Measurements from ENCODE around the gene ZNF792. TPM values are rescaled to one million over a fixed set of nuclear protein-coding genes. Genes with fewer than 3 reads are reported as not detected.

Gene ZNF792
- total and polyA plus RNA-seq, 2 of the 4 experiments (the other 2 are of a cell fraction): 1.5 to 4.8 TPM

- WGBS, 2 experiments (ENCODE audit: extremely low coverage in 2 of 2, insufficient read length in 1 of 2): 88% methylated on average over 1 of the region's 3 CpGs; no CpG with 5 or more reads in 1 of the 2 experiments
- no peak overlapping the region for H2BK5ac ChIP-seq (ENCODE audit: low read depth, low read length, poor library complexity, severe bottlenecking)
- no peaks in the 10 kb centered on the region for H3K36me3 ChIP-seq (ENCODE audit: control insufficient read depth, insufficient read depth, low read length)
- intact Hi-C loops (cut with micrococcal nuclease) (no loop called here), dilution Hi-C loops (cut with HindIII; ENCODE audit: low sequenced_read_pairs, unreplicated experiment) (no loop called here), in situ Hi-C loops (cut with MboI; ENCODE audit: low sequenced_read_pairs) (no loop called here)
- no peaks in the 10 kb centered on the region for H4K20me1 ChIP-seq (ENCODE audit: insufficient read depth, low read length)
- ATAC-seq (ENCODE audit: low read depth) (no peak), DNase-seq (no peak)
- H2AFZ ChIP-seq (replicated peaks; ENCODE audit: low read length, poor library complexity): no peak overlapping the region
- no peak overlapping the region for H2BK15ac ChIP-seq (ENCODE audit: low read depth, low read length)
- no peak overlapping the region for H3K27ac ChIP-seq (ENCODE audit: insufficient read depth, low read length)
- no peak overlapping the region for H2AK5ac ChIP-seq (ENCODE audit: low read depth, low read length)
- no peak overlapping the region for H3K23ac ChIP-seq (ENCODE audit: low read depth, low read length)
- TF ChIP-seq SMC3 (IDR thresholded peaks at IDR 0.05; ENCODE audit: low read depth, low read length) (no peak), MAZ (IDR thresholded peaks at IDR 0.05; ENCODE audit: borderline replicate concordance, low read depth, low read length) (no peak), RCOR1 (IDR thresholded peaks at IDR 0.05; ENCODE audit: insufficient replicate concordance, low read length) (no peak), FOS (IDR thresholded peaks at IDR 0.05; ENCODE audit: low read depth, low read length) (no peak), ELK1 (IDR thresholded peaks at IDR 0.05; ENCODE audit: borderline replicate concordance, low read depth, low read length) (no peak), MXI1 (IDR thresholded peaks at IDR 0.05; ENCODE audit: borderline replicate concordance, low read depth, low read length) (no peak), NFE2L2 (IDR thresholded peaks at IDR 0.05; ENCODE audit: low read depth, low read length) (no peak), CTCF (conservative IDR thresholded peaks at IDR 0.05; ENCODE audit: low read depth, low read length) (no peak), CEBPB (IDR thresholded peaks at IDR 0.05; ENCODE audit: low read depth, low read length) (no peak), BHLHE40 (IDR thresholded peaks at IDR 0.05; ENCODE audit: low read depth, low read length) (no peak)
- no peak overlapping the region for H4K8ac ChIP-seq (ENCODE audit: low read depth in 2 of 2, low read length in 2 of 2)
- POLR2A ChIA-PET (ENCODE audit: unreplicated experiment): no interaction called here
- no TSS peak for BruUV-seq (replicated peaks)
- H3K9me1 ChIP-seq (ENCODE audit: insufficient read depth, low read length): no peaks in the 10 kb centered on the region
- H4K91ac ChIP-seq (ENCODE audit: insufficient read depth, low read depth, low read length): no peak overlapping the region
- H2AK9ac ChIP-seq (replicated peaks; ENCODE audit: low read depth, low read length, poor library complexity): no peak overlapping the region
- no peak overlapping the region for H3K4me2 ChIP-seq (ENCODE audit: low read depth, low read length)
- CTCF ChIA-PET: no interaction called here
- peaks cover 7% of the 10 kb centered on the region for H3K27me3 ChIP-seq (ENCODE audit: control insufficient read depth, insufficient read depth, low read length)
- no peak overlapping the region for H3K9ac ChIP-seq (ENCODE audit: low read depth, low read length)
- peaks cover 7% of the 10 kb centered on the region for H3K9me3 ChIP-seq (ENCODE audit: control insufficient read depth, insufficient read depth, low read length)
- no peak overlapping the region for H4K5ac ChIP-seq (ENCODE audit: low read depth, low read length)
- H2BK20ac ChIP-seq (ENCODE audit: low read depth, low read length): no peak overlapping the region
- no peak overlapping the region for H3K56ac ChIP-seq (ENCODE audit: extremely low read depth, insufficient read depth, low read length)
- no peaks in the 10 kb centered on the region for H3K79me1 ChIP-seq (ENCODE audit: low read depth in 1 of 2, low read length in 2 of 2)
- no peak overlapping the region for H2BK120ac ChIP-seq (ENCODE audit: low read depth, low read length)
- no peak overlapping the region for H3K4ac ChIP-seq (ENCODE audit: low read depth, low read length)
- no peak overlapping the region for H3K14ac ChIP-seq (replicated peaks; ENCODE audit: low read depth, low read length)
- no peak overlapping the region for H3K18ac ChIP-seq (ENCODE audit: low read depth, low read length)
- no peaks in the 10 kb centered on the region for H3K4me1 ChIP-seq (ENCODE audit: control insufficient read depth, insufficient read depth, low read length)
- H3K4me3 ChIP-seq (ENCODE audit: insufficient read depth, low read depth, low read length): no peak overlapping the region
Observed at GRCh38 chr19:34976611-34977010, 12.6 kb upstream of the ZNF792 start.

All from IMR-90 (cell line).